Gastrocnemius medialis (tissue), 4 donors: Measurements from ENCODE around the gene THADA.

Experiments
- CTCF ChIP-seq, 5 experiments: fragments of 450-650 bp in 3 of 5; fragments of 200-600 bp in 2 of 5; sonication (generic) in 2 of 5; IDR thresholded peaks in 4 of 5; conservative IDR thresholded peaks in 1 of 5; 1 replicate in 4 of 5; 2 replicates in 1 of 5; pipeline ENCODE4 v1.5.1; 2016 to 2019; ENCODE audit warnings: antibody characterized with exemption in 5 of 5, mild to moderate bottlenecking in 3 of 5, moderate library complexity in 3 of 5
- POLR2A ChIP-seq, 2 donors: fragments of 450-650 bp; IDR thresholded peaks; one replicate each; pipeline ENCODE4 v1.6.1; 2017; ENCODE audit warnings: antibody characterized with exemption in 2 of 2, mild to moderate bottlenecking in 2 of 2, moderate library complexity in 2 of 2

GRCh38 chr2:43576981-43577892 is 18.6 kb downstream of the THADA start:
- no peak for TF ChIP-seq POLR2A (IDR thresholded peaks at IDR 0.05)
- TF ChIP-seq CTCF (IDR thresholded peaks at IDR 0.05 in 4 of 5, conservative IDR thresholded peaks at IDR 0.05 in 1 of 5): peak in 4 of 5 experiments; percentile 33 to 75 (median 54)
